Measurements from ENCODE around the gene CNTNAP2.
"Not testable (repeated sequence)": the region's sequence is repeated elsewhere in the genome, so short reads cannot be mapped to it uniquely, and the experiment has no call there.

CNTNAP2 gene

DNA sequence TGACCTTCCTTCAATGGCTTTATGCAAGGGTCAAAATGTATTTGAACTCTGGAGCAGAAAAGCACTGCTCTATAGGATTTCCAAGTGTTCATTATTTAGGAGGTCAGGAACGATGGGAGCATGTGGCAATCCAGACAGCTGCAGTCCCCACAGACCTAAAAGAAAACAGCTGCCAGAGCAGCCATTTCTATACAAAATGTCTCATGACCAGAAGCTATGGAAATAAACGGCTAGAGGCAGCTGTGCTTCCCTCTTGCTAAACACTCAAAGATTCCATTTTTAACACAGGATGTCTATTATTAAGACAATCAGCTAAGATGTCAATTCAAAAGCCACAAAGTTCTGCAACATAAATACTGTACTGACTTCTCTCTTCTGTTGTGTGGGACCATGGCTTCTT, 1594.8 kb downstream of the CNTNAP2 start:
- TF ChIP-seq, protein P1, sequence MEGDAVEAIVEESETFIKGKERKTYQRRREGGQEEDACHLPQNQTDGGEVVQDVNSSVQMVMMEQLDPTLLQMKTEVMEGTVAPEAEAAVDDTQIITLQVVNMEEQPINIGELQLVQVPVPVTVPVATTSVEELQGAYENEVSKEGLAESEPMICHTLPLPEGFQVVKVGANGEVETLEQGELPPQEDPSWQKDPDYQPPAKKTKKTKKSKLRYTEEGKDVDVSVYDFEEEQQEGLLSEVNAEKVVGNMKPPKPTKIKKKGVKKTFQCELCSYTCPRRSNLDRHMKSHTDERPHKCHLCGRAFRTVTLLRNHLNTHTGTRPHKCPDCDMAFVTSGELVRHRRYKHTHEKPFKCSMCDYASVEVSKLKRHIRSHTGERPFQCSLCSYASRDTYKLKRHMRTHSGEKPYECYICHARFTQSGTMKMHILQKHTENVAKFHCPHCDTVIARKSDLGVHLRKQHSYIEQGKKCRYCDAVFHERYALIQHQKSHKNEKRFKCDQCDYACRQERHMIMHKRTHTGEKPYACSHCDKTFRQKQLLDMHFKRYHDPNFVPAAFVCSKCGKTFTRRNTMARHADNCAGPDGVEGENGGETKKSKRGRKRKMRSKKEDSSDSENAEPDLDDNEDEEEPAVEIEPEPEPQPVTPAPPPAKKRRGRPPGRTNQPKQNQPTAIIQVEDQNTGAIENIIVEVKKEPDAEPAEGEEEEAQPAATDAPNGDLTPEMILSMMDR (IDR thresholded peaks at IDR 0.05; ENCODE audit: low read depth, low read length): no peak
- H3K4me3 ChIP-seq (ENCODE audit: low read depth, low read length): no peak overlapping the region

DNA sequence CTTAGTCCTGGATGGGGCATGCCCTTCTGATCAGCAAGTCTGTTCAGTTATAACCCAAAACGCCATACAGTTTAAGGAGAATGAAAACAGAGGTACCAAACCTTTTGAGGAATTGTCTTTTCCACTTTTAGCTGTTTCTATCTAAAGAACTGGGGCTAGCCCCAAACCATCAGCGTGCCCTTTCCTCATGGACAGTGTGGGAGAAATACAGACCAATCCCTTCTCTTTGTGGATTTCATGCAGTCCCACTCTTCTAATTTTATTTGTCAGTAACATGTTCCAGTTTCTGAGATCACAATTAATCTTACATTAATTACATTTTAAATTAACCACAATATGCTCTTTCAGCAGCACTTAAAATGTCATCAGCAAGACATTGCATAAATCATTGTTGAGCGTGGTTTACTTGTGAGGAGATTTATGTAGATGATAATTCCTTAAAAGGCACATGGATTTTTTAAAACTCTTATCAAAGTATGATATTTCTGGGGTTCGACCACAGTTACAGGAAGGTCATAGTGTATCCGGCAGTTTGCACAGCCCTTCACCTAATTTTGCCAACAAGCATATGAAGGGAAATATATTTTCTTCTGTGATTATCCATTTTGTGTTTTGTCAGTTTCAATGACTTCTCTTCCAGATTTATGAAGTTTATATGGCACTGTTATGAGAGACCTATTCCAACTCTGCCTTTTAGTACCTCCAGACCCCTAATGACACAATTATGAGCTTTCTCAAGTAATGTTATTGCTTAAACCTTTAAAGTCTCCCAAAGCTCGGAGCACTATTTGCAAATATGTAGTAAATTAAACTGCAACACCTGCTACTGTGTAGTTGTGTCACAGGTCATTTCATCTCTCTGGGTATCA, 1605.6 kb downstream of the CNTNAP2 start:
- H3K4me3 ChIP-seq (ENCODE audit: low read depth, low read length): no peak overlapping the region
- TF ChIP-seq, protein P1 (IDR thresholded peaks at IDR 0.05; ENCODE audit: low read depth, low read length): no peak

DNA sequence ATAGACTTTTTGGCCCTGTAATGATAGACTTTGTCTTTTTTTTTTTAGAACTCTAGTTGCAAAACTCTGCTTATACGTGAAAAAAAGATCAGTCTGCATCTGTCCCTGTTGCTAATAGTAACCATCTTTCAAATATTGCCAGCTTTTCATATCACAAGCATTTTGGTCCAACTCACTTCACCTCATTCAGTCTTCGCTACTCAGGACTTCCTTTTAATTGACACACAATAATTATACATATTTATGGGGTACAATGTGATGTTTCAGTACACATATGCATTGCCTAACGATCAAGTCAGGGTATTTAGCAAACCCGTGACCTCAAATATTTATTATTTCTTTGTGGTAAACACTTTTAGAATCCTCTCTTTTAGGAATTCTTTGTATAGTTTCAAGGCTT, 1606.9 kb downstream of the CNTNAP2 start:
- no peak overlapping the region for H3K4me3 ChIP-seq (ENCODE audit: low read depth, low read length)
- TF ChIP-seq, protein P1 (IDR thresholded peaks at IDR 0.05; ENCODE audit: low read depth, low read length): no peak

DNA sequence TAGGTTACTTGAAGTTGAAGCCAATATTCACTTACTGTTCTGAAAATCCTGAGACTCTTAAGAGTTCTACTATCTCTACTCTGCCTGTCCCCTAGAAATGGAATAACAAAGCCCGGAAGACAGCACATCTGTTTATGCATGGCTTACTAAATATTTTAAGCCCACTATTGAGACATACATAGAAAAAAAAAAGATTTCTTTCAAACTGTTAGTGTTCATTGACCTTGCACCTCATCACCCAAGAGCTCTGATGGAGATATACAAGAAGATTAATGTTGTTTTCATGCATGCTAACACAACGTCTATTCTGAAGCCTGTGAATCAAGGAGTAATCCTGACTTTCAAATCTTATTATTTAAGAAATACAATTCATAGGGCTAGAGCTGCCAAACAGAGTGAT, 1614.7 kb downstream of the CNTNAP2 start:
- TF ChIP-seq, protein P1 (IDR thresholded peaks at IDR 0.05; ENCODE audit: low read depth, low read length): no peak
- H3K4me3 ChIP-seq (ENCODE audit: low read depth, low read length): no peak overlapping the region

DNA sequence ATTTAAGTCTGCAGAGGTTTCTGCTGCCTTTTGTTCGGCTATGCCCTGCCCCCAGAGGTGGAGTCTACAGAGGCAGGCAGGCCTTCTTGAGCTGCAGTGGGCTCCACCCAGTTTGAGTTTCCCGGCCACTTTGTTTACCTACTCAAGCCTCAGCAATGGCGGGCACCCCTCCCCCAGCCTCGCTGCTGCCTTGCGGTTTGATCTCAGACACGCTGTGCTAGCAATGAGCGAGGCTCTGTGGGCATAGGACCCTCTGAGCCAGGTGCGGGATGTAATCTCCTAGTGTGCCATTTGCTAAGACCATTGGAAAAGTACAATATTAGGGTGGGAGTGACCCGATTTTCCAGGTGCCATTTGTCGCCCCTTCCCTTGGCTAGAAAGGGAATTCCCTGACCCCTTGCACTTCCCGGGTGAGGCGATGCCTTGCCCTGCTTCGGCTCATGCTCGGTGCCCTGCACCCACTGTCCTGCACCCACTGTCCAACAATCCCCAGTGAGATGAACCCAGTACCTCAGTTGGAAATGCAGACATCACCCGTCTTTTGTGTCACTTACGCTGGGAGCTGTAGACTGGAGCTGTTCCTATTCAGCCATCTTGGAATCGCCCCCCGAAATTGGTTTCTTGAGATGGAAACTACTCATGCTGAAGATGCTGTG, 1621.1 kb downstream of the CNTNAP2 start:
- H3K4me3 ChIP-seq (ENCODE audit: low read depth, low read length): not testable (repeated sequence)

DNA sequence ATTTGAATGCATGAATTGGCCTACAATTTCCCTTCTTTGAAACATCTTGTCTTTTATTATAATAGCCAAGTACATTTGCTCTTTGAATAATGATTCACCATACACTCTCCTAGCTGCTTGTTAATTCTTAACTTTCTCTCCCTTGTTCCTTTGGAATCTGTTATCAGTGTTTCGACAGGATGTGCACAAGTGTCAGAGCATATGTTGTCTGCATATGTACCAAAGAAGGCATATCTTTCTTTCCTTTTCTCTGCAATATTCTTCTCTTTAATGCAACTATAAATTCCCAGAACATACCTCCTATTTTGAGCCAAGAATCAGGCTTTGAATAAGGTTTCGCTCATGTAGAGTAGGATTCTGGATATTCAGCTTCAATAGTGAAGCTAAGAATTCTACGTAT, 1625.7 kb downstream of the CNTNAP2 start:
- no peak overlapping the region for H3K4me3 ChIP-seq (ENCODE audit: low read depth, low read length)
- TF ChIP-seq, protein P1 (IDR thresholded peaks at IDR 0.05; ENCODE audit: low read depth, low read length): no peak

DNA sequence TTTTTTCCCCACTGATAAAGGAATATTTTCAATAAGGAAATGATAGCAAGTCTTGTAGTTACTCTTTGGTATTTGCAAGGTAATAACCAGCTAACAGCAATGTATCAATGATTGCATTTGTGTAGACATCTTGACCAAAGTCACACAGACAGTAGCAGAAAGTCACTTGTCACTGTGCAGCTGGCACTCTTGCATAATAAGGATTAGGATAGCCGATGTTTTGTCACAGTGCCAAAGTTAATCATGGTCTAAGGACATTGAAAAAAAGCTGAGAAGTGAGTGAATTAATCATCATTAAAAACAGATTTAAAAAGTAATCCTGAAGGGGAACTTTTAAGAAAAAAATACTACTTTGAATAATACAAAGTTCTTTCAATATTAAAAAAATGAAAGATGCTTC, 1639.7 kb downstream of the CNTNAP2 start:
- TF ChIP-seq, protein P1 (IDR thresholded peaks at IDR 0.05; ENCODE audit: low read depth, low read length): no peak
- H3K4me3 ChIP-seq (ENCODE audit: low read depth, low read length): no peak overlapping the region

All from WI38 (cell line).